HEK293 (cell line): Measurements from ENCODE around the gene FARSA.

Source experiments
- CTCF ChIP-seq: fragments of 450-650 bp; formaldehyde crosslinking; IDR thresholded peaks from 2 replicates; pipeline ENCODE4 v1.5.1; 2016; ENCODE audit warnings: missing biosample characterization, missing genetic modification characterization
- HIC1 ChIP-seq: fragments of 450-650 bp; formaldehyde crosslinking; IDR thresholded peaks from 2 replicates; pipeline ENCODE4 v1.5.1; 2016; ENCODE audit warnings: missing biosample characterization, missing genetic modification characterization
- YY1 ChIP-seq: fragments of 450-650 bp; formaldehyde crosslinking; IDR thresholded peaks from 2 replicates; pipeline ENCODE4 v1.5.1; 2018; ENCODE audit warnings: missing biosample characterization, missing genetic modification characterization
- ZNF132 ChIP-seq: fragments of 450-650 bp; formaldehyde crosslinking; IDR thresholded peaks from 2 replicates; pipeline ENCODE4 v1.5.1; 2017; ENCODE audit warnings: missing biosample characterization, missing genetic modification characterization, borderline replicate concordance
- ZNF146 ChIP-seq: fragments of 450-650 bp; formaldehyde crosslinking; IDR thresholded peaks from 2 replicates; pipeline ENCODE4 v1.5.1; 2016; ENCODE audit warnings: missing biosample characterization, missing genetic modification characterization
- ZNF266 ChIP-seq: fragments of 450-650 bp; formaldehyde crosslinking; IDR thresholded peaks from 2 replicates; pipeline ENCODE4 v1.5.1; 2016; ENCODE audit warnings: missing biosample characterization, missing genetic modification characterization, low read depth
- ZNF404 ChIP-seq: fragments of 450-650 bp; formaldehyde crosslinking; IDR thresholded peaks from 2 replicates; pipeline ENCODE4 v1.5.1; 2017; ENCODE audit warnings: missing biosample characterization, missing genetic modification characterization
- ZNF48 ChIP-seq: fragments of 450-650 bp; formaldehyde crosslinking; IDR thresholded peaks from 2 replicates; pipeline ENCODE4 v1.5.1; 2016; ENCODE audit warnings: missing biosample characterization, missing genetic modification characterization
- ZNF488 ChIP-seq: fragments of 450-650 bp; formaldehyde crosslinking; IDR thresholded peaks from 2 replicates; pipeline ENCODE4 v1.5.1; 2016; ENCODE audit warnings: missing biosample characterization, missing genetic modification characterization
- ZNF670 ChIP-seq: fragments of 450-650 bp; formaldehyde crosslinking; IDR thresholded peaks from 2 replicates; pipeline ENCODE4 v1.5.1; 2016; ENCODE audit warnings: missing biosample characterization, missing genetic modification characterization, low read depth

- TF ChIP-seq CTCF (no peak), ZNF48 (tag by site-specific recombination) (no peak), ZNF132 (tag by site-specific recombination) (no peak), YY1 (no peak), ZNF404 (no peak), ZNF670 (no peak), ZNF488 (tag by site-specific recombination) (no peak), ZNF146 (tag by site-specific recombination) (no peak), ZNF266 (tag by site-specific recombination) (no peak), HIC1 (no peak)
Observed at GRCh38 chr19:12954612-12954962, 21.1 kb upstream of the FARSA start.
